SK-N-SH (cell line): ENCODE data around the gene ACACB. TPM values are rescaled to one million over a fixed set of nuclear protein-coding genes. Genes with fewer than 3 reads are reported as not detected.
A peak's percentile ranks its signal among the peaks of the same experiment; 100 is the strongest.

ENCODE experiments used
- CTCF ChIA-PET: fragments of 300-600, 350-600 bp; formaldehyde crosslinking; extraction: SDS; loops from one replicate; lab custom pipeline; 2021; lab: Yijun Ruan, JAX
- POLR2A ChIA-PET: fragments of 350-600 bp; sonication (Branson Sonifier 250); formaldehyde crosslinking; extraction: SDS; loops from one replicate; lab custom pipeline; 2020; ENCODE audit warnings: antibody characterized with exemption, inconsistent platforms; lab: Yijun Ruan, JAX
- DNase-seq: peaks from one replicate; pipeline ENCODE4 v3.0.0; 2012
- H2AFZ ChIP-seq: fragments of 200-600 bp; sonication (generic); 2 replicates; pipeline ENCODE4 v1.8.1; 2016; ENCODE audit warnings: antibody characterized with exemption, mild to moderate bottlenecking, low read depth
- H3F3A ChIP-seq: fragments of 200-600 bp; sonication (generic); replicated peaks from 2 replicates; pipeline ENCODE3; 2016; ENCODE audit warnings: antibody characterized with exemption, mild to moderate bottlenecking; ENCODE audit not compliant: insufficient read depth
- H3K27ac ChIP-seq, 2 experiments: fragments of 200-500 bp in 1 of 2; fragments of 200-600 bp in 1 of 2; sonication (Bioruptor generic) in 1 of 2; sonication (generic), shearing (Covaris generic) in 1 of 2; 2 replicates each; pipeline versions ENCODE4 v1.5.1 to v1.6.1; 2014 to 2016; ENCODE audit warnings: low read depth in 2 of 2, inconsistent platforms in 1 of 2, low read length in 1 of 2, mild to moderate bottlenecking in 1 of 2, mixed read lengths in 1 of 2
- H3K27me3 ChIP-seq: fragments of 200-600 bp; sonication (generic), shearing (Covaris generic); 2 replicates; pipeline ENCODE4 v1.6.1; 2016; ENCODE audit warnings: mixed run types; ENCODE audit not compliant: insufficient read depth
- H3K36me3 ChIP-seq, 2 experiments: fragments of 200-500 bp in 1 of 2; fragments of 200-600 bp in 1 of 2; sonication (Bioruptor generic) in 1 of 2; sonication (generic) in 1 of 2; replicated peaks in 1 of 2; 2 replicates each; pipeline versions ENCODE3 to v1.5.1; 2014 to 2016; ENCODE audit warnings: low read length in 1 of 2, mild to moderate bottlenecking in 1 of 2; ENCODE audit not compliant: insufficient read depth in 2 of 2, control insufficient read depth in 1 of 2
- H3K4me1 ChIP-seq, 2 experiments: fragments of 200-500 bp in 1 of 2; fragments of 200-600 bp in 1 of 2; sonication (Bioruptor generic) in 1 of 2; sonication (generic), shearing (Covaris generic) in 1 of 2; 2 replicates each; pipeline versions ENCODE4 v1.5.1 to v1.6.1; 2014 to 2016; ENCODE audit warnings: low read depth in 1 of 2, low read length in 1 of 2, mixed run types in 1 of 2; ENCODE audit not compliant: insufficient read depth in 2 of 2, control insufficient read depth in 1 of 2
- H3K4me2 ChIP-seq: fragments of 200-600 bp; sonication (generic), shearing (Covaris generic); 2 replicates; pipeline ENCODE4 v1.6.1; 2017; ENCODE audit warnings: mixed run types
- H3K4me3 ChIP-seq, 2 experiments: fragments of 200-500 bp in 1 of 2; fragments of 200-600 bp in 1 of 2; sonication (Bioruptor generic) in 1 of 2; sonication (generic), shearing (Covaris generic) in 1 of 2; 2 replicates each; pipeline versions ENCODE4 v1.5.1 to v1.8.1; 2014 to 2016; ENCODE audit warnings: low read depth in 2 of 2, inconsistent platforms in 1 of 2, low read length in 1 of 2, mild to moderate bottlenecking in 1 of 2, mixed read lengths in 1 of 2, moderate library complexity in 1 of 2
- H3K79me2 ChIP-seq: fragments of 200-600 bp; sonication (generic); 2 replicates; pipeline ENCODE4 v1.8.1; 2017; ENCODE audit warnings: mild to moderate bottlenecking; ENCODE audit not compliant: insufficient read depth
- H3K9ac ChIP-seq: fragments of 200-600 bp; sonication (generic); 2 replicates; pipeline ENCODE4 v1.6.1; 2017; ENCODE audit warnings: mixed run types
- H3K9me2 ChIP-seq: fragments of 200-600 bp; sonication (generic); 2 replicates; pipeline ENCODE4 v1.6.1; 2017; ENCODE audit warnings: mixed run types
- H3K9me3 ChIP-seq: fragments of 200-600 bp; sonication (generic); 2 replicates; pipeline ENCODE4 v1.6.1; 2017; ENCODE audit warnings: mixed run types, mild to moderate bottlenecking, moderate library complexity
- H4K20me1 ChIP-seq: fragments of 200-600 bp; sonication (generic); 2 replicates; pipeline ENCODE4 v1.6.1; 2017; ENCODE audit warnings: mild to moderate bottlenecking, mixed run types; ENCODE audit not compliant: insufficient read depth
- CHD2 ChIP-seq: fragments of 150-350 bp; IDR thresholded peaks from 2 replicates; pipeline ENCODE4 v1.6.1; 2018; ENCODE audit warnings: low read length; ENCODE audit not compliant: partially characterized antibody
- EP300 ChIP-seq, 2 experiments: IDR thresholded peaks; 2 replicates each; pipeline versions ENCODE4 v1.4.0 to v1.6.1; 2012; ENCODE audit warnings: borderline replicate concordance in 1 of 2, low read depth in 1 of 2, low read length in 1 of 2
- GABPA ChIP-seq: IDR thresholded peaks from 2 replicates; pipeline ENCODE4 v1.4.0; 2012; ENCODE audit warnings: low read depth, mild to moderate bottlenecking
- GATA2 ChIP-seq: sonication (generic); formaldehyde crosslinking; IDR thresholded peaks from 2 replicates; pipeline ENCODE4 v1.5.0; 2020; ENCODE audit warnings: mild to moderate bottlenecking, missing genetic modification reagents
- MXI1 ChIP-seq: IDR thresholded peaks from 2 replicates; pipeline ENCODE4 v1.6.1; 2012; ENCODE audit warnings: mild to moderate bottlenecking, low read depth, low read length, improper control_type of control experiment
- RAD21 ChIP-seq: IDR thresholded peaks from 2 replicates; pipeline ENCODE4 v1.6.1; 2012; ENCODE audit warnings: mild to moderate bottlenecking, low read length
- WGBS: methylation state at CpG from one replicate; pipeline ENCODE4 v1.1.6; 2017; ENCODE audit warnings: low lambda C conversion rate; 5-methylcytosine and 5-hydroxymethylcytosine counted together
- polyA plus RNA-seq, 3 experiments: library from polyadenylated mRNA; depleted of rRNA; stranded (reverse); fragments of >200 nt; gene quantifications; 2 replicates each; pipeline ENCODE4 v1.2.3, GENCODE V29; 2012
- TF ChIP-seq, protein P1 (sequence below): IDR thresholded peaks from 2 replicates; pipeline ENCODE4 v1.4.0; 2012; ENCODE audit warnings: low read depth, borderline replicate concordance
- TF ChIP-seq, protein P2 (sequence below): IDR thresholded peaks from 2 replicates; pipeline ENCODE4 v1.4.0; 2012; ENCODE audit warnings: low read depth, borderline replicate concordance
- TF ChIP-seq, protein P3 (sequence below): fragments of 150-350 bp; IDR thresholded peaks from 2 replicates; pipeline ENCODE4 v1.6.1; 2016; ENCODE audit warnings: mild to moderate bottlenecking, low read depth, low read length

Gene ACACB
- 4.5 and 6.1 TPM in 2 replicates for polyA plus RNA-seq (2012; rRNA removed)
- polyA plus RNA-seq (2012; cell fraction: cytosol; rRNA removed): 1.7 and 2.7 TPM in 2 replicates
- polyA plus RNA-seq (2012; cell fraction: nucleus; rRNA removed): 14.3 and 15.2 TPM in 2 replicates

DNA sequence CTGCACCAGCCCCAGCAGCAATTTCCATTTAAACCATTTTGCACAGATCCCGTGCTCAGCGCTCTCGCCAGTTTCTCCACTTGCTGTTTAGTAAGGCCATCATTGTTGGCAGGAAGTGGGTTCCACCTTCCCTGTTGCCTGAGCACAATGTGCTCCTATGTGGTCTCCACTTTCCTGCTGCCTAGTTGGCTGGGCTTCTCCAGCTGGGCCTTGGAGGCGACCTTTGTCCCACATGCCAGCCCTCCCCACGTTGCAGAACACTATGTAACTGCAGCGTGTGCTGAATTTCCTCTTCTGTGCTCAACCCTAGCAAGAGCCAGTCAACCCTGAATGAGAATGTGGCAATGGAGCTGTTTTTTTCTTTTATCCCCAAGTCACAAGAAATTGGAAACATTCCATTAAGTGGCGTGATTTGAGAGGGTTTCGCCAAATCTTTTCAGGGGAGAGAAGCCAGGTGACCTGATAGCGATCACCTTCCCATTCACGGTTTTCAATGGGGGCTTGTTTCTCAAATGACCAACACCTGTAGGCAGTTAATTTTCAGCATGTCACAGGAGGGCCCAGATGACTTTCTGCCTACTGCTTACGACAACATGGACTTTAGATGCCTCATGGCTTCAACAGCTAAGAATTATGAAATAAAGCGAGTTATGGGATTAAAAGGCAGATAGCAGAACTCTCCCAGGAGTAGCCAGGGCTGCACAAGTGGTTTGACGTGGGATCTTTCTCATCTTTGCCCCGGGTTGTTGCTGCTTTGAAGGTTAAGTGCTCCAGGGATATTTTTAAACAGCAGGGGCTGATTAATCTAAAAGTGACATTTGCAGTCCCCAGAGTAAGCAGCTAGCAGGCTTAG lies at the start of gene ACACB:
ACACB (plus strand) TSS at position 830 of the 853 bp plus-strand sequence. CDS start 22,819 bp downstream, outside the sequence.
- POLR2A ChIA-PET: no interaction called here
- Histone ChIP-seq H3F3A (peaks cover 8% of the 10 kb centered on the region), H3K4me3 (no peak within 1 kb of the TSS), H3K9ac (no peak within 1 kb of the TSS), H2AFZ (no peak within 1 kb of the TSS), H3K27me3 (no peaks in the 10 kb centered on the region), H3K4me2 (no peak within 1 kb of the TSS), H3K36me3 (no peaks in the 10 kb centered on the region), H3K9me2 (no peaks in the 10 kb centered on the region), H4K20me1 (no peaks in the 10 kb centered on the region), H3K4me1 (peaks cover 3 to 20% of the 10 kb centered on the region in 2 experiments; a peak in 2 of 4 replicates), H3K9me3 (no peaks in the 10 kb centered on the region), H3K27ac (peak within 1 kb of the TSS in 1 of 2 experiments; percentile 66; a peak in 2 of 4 replicates), H3K79me2 (no peaks in the 10 kb centered on the region)
- TF ChIP-seq EP300 (IDR thresholded peaks at IDR 0.05; ENCODE audit: borderline replicate concordance in 1 of 2, low read depth in 1 of 2, low read length in 1 of 2) (peak in 1 of 2 experiments; percentile 49; a peak in 1 of 4 replicates), RAD21 (0 out of 2 replicates have a peak, but pooled peaks have one; percentile 12), GATA2 (peak; percentile 56)
- TF ChIP-seq, protein P1, sequence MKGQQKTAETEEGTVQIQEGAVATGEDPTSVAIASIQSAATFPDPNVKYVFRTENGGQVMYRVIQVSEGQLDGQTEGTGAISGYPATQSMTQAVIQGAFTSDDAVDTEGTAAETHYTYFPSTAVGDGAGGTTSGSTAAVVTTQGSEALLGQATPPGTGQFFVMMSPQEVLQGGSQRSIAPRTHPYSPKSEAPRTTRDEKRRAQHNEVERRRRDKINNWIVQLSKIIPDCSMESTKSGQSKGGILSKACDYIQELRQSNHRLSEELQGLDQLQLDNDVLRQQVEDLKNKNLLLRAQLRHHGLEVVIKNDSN: no peak
- DNase-seq: peak; percentile 62
- CTCF ChIA-PET: interaction anchor here (1.0 to 9.1 kb wide), 7 partner anchors 14 to 275 kb away, joined by 3 to 86 read pairs (median 4); partner anchors contain the start of gene ALKBH2
- WGBS: 76% methylated on average over 12 of the region's 14 CpGs

DNA sequence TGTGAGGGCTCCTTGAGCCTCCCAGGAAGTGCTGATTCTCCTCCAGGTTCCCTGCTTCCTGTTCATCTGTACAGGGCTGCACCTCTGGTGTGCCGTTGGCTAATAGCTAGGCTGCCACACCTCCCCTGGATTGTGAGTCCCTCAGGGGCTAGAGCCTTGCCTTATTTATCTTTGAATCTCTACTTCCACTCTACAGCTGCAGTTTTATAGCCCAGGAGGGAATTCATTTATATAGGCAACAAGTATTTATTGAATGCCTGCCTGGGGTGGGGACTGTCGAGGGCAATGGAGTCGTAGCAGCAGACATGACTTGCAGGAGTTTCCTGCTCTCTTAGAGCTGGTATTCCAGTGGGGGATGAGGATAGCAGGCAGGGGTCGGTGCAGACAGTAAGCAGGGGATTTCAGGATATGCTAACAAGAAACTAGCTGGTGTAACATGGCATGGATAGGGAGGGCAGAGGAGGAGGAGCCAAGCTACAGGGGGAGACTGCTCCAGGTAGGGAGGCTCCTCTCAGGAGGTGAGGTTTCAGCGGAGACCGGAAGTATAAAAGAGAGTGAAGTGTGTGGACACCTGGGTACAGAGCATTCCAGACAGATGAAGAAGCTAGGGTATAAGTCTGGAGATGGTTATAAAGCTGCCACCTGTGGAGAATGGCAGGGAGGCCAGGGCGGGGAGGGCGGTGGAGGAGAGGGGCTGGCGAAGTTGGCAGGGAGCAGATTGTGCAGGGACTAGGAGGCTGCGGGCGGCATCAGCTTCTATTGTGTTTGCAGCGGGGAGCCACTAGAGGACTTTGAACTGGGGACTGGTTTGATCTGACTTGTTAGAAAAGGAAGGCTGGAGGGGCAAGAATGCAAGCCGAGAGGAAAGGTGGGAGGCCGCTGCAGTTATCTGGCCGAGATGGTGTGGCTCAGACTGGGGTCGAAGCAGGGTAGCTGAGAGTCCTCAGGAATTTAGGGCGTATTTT lies 46.8 kb upstream of the ACACB start:
- POLR2A ChIA-PET: no interaction called here
- no peak for DNase-seq

More for the DNA sequence above, 46.8 kb upstream of the ACACB start:
- CTCF ChIA-PET: interaction anchor here (2.7 kb wide), 1 partner anchor 23 kb away, joined by 8 read pairs; the partner anchor contains the start of gene ALKBH2
- no peak overlapping the region for H3K9ac ChIP-seq
- H3K4me2 ChIP-seq: no peak overlapping the region
- H2AFZ ChIP-seq: no peak overlapping the region
- H3F3A ChIP-seq: no peaks in the 10 kb centered on the region
- H3K27me3 ChIP-seq: no peaks in the 10 kb centered on the region
- H3K4me3 ChIP-seq: no peak overlapping the region
- no peaks in the 10 kb centered on the region for H3K4me1 ChIP-seq
- H3K27ac ChIP-seq: no peak overlapping the region
- H3K9me3 ChIP-seq: no peaks in the 10 kb centered on the region
- H4K20me1 ChIP-seq: no peaks in the 10 kb centered on the region
- no peaks in the 10 kb centered on the region for H3K9me2 ChIP-seq
- no peaks in the 10 kb centered on the region for H3K79me2 ChIP-seq
- H3K36me3 ChIP-seq: peaks cover 26 to 48% of the 10 kb centered on the region in 2 experiments
- WGBS: 94% methylated on average over 17 of the region's 17 CpGs
- no peak for TF ChIP-seq CHD2
- TF ChIP-seq GABPA: no peak
- TF ChIP-seq GATA2: no peak
- TF ChIP-seq, protein P2, sequence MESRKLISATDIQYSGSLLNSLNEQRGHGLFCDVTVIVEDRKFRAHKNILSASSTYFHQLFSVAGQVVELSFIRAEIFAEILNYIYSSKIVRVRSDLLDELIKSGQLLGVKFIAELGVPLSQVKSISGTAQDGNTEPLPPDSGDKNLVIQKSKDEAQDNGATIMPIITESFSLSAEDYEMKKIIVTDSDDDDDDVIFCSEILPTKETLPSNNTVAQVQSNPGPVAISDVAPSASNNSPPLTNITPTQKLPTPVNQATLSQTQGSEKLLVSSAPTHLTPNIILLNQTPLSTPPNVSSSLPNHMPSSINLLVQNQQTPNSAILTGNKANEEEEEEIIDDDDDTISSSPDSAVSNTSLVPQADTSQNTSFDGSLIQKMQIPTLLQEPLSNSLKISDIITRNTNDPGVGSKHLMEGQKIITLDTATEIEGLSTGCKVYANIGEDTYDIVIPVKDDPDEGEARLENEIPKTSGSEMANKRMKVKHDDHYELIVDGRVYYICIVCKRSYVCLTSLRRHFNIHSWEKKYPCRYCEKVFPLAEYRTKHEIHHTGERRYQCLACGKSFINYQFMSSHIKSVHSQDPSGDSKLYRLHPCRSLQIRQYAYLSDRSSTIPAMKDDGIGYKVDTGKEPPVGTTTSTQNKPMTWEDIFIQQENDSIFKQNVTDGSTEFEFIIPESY: no peak
- TF ChIP-seq MXI1: no peak
- TF ChIP-seq, protein P1: no peak
- no peak for TF ChIP-seq EP300 (IDR thresholded peaks at IDR 0.05; ENCODE audit: borderline replicate concordance in 1 of 2, low read depth in 1 of 2, low read length in 1 of 2)
- TF ChIP-seq, protein P3, sequence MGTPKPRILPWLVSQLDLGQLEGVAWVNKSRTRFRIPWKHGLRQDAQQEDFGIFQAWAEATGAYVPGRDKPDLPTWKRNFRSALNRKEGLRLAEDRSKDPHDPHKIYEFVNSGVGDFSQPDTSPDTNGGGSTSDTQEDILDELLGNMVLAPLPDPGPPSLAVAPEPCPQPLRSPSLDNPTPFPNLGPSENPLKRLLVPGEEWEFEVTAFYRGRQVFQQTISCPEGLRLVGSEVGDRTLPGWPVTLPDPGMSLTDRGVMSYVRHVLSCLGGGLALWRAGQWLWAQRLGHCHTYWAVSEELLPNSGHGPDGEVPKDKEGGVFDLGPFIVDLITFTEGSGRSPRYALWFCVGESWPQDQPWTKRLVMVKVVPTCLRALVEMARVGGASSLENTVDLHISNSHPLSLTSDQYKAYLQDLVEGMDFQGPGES: no peak
